SU-DHL-6 (cell line): ENCODE data around the gene SMIM38.

Source experiments
- H2AFZ ChIP-seq: fragments of 200-600 bp; sonication (generic); 2 replicates; pipeline ENCODE4 v1.6.1; 2014; ENCODE audit warnings: low read depth, mild to moderate bottlenecking, moderate library complexity, mixed read lengths, antibody characterized with exemption, low read length; ENCODE audit not compliant: severe bottlenecking
- H3F3A ChIP-seq: fragments of 200-600 bp; shearing (Covaris generic); 2 replicates; pipeline ENCODE4 v1.6.0; 2016; ENCODE audit warnings: antibody characterized with exemption, mild to moderate bottlenecking; ENCODE audit not compliant: insufficient read depth
- H3K27ac ChIP-seq: fragments of 200-600 bp; sonication (generic); 2 replicates; pipeline ENCODE4 v1.5.1; 2016; ENCODE audit warnings: low read depth, mild to moderate bottlenecking, low read length, moderate library complexity, mixed read lengths
- H3K27me3 ChIP-seq: fragments of 200-600 bp; sonication (generic), shearing (Covaris generic); 2 replicates; pipeline ENCODE4 v1.6.0; 2014; ENCODE audit warnings: mild to moderate bottlenecking, low read length
- H3K36me3 ChIP-seq: fragments of 200-600 bp; sonication (generic); 2 replicates; pipeline ENCODE4 v1.6.1; 2014; ENCODE audit warnings: mild to moderate bottlenecking, low read length, mixed read lengths
- H3K4me2 ChIP-seq: fragments of 300-600, 200-600 bp; shearing (Covaris generic), sonication (generic); 2 replicates; pipeline ENCODE4 v1.6.0; 2014; ENCODE audit warnings: low read length, low read depth, mild to moderate bottlenecking; ENCODE audit not compliant: poor library complexity, severe bottlenecking
- H3K4me3 ChIP-seq: fragments of 200-600 bp; sonication (generic); 2 replicates; pipeline ENCODE4 v1.5.1; 2014; ENCODE audit warnings: antibody characterized with exemption, low read length, mild to moderate bottlenecking, mixed read lengths; ENCODE audit not compliant: insufficient read depth, poor library complexity, severe bottlenecking
- H3K79me2 ChIP-seq: fragments of 200-600 bp; sonication (generic); 2 replicates; pipeline ENCODE4 v1.6.1; 2014; ENCODE audit warnings: mild to moderate bottlenecking, low read length, moderate library complexity; ENCODE audit not compliant: insufficient read depth
- H3K9ac ChIP-seq: fragments of 200-600 bp; sonication (generic); 2 replicates; pipeline ENCODE4 v1.7.0; 2014; ENCODE audit warnings: mild to moderate bottlenecking, low read length
- H3K9me2 ChIP-seq: fragments of 200-600 bp; sonication (generic); replicated peaks from 2 replicates; pipeline ENCODE4 v1.6.1; 2014; ENCODE audit warnings: low read length; ENCODE audit not compliant: insufficient read depth
- H3K9me3 ChIP-seq: fragments of 200-600 bp; sonication (generic); 2 replicates; pipeline ENCODE4 v1.6.1; 2014; ENCODE audit warnings: low read length, mixed read lengths; ENCODE audit not compliant: insufficient read depth
- H4K20me1 ChIP-seq: fragments of 200-600 bp; sonication (generic); 2 replicates; pipeline ENCODE4 v1.6.1; 2014; ENCODE audit warnings: low read depth, mild to moderate bottlenecking, antibody characterized with exemption, low read length, moderate library complexity, mixed read lengths
- EZH2phosphoT487 ChIP-seq: fragments of 200-600 bp; sonication (generic), shearing (Covaris generic); conservative IDR thresholded peaks from 2 replicates; pipeline ENCODE4 v1.6.1; 2018; ENCODE audit warnings: mild to moderate bottlenecking, antibody characterized with exemption, low read length, moderate library complexity, mixed read lengths
- TF ChIP-seq, protein P1 (sequence below): fragments of 200-600 bp; sonication (generic); IDR thresholded peaks from one replicate; pipeline ENCODE4 v1.5.1; 2017; ENCODE audit warnings: antibody characterized with exemption, mild to moderate bottlenecking, low read length, moderate library complexity; ENCODE audit not compliant: insufficient read depth, poor library complexity, severe bottlenecking

SMIM38 gene

DNA sequence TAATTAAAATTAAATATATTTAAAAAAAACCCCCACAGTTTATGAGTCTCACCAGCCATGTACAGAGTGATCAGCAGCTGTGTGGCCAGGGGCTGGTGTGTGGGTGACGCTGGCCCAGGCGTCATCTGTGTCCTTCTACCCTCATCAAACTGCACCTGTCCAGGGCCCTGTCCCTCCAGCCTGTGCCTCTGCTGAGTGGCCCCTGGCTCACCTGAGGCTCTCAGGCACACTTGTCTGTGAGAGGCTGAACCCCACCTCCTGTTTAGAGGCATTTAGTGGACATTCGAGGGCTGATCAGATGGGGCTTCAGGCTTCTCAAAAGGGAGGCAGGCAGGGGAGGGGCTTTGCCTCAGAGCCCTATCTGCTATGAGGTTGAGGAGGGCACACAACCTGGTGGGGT is 29.9 kb upstream of the SMIM38 start:
- Histone ChIP-seq H3K27me3 (no peaks in the 10 kb centered on the region), H2AFZ (no peak overlapping the region), H3K36me3 (no peaks in the 10 kb centered on the region), H3K9me2 (no peaks in the 10 kb centered on the region), H3K79me2 (no peaks in the 10 kb centered on the region), H3K4me2 (no peak overlapping the region), H3K27ac (no peak overlapping the region), H4K20me1 (no peaks in the 10 kb centered on the region), H3K9ac (no peak overlapping the region), H3F3A (no peaks in the 10 kb centered on the region), H3K4me3 (no peak overlapping the region), H3K9me3 (no peaks in the 10 kb centered on the region; the same call in 1 of the 2 replicates)
- TF ChIP-seq EZH2phosphoT487 = no peak
- TF ChIP-seq, protein P1, sequence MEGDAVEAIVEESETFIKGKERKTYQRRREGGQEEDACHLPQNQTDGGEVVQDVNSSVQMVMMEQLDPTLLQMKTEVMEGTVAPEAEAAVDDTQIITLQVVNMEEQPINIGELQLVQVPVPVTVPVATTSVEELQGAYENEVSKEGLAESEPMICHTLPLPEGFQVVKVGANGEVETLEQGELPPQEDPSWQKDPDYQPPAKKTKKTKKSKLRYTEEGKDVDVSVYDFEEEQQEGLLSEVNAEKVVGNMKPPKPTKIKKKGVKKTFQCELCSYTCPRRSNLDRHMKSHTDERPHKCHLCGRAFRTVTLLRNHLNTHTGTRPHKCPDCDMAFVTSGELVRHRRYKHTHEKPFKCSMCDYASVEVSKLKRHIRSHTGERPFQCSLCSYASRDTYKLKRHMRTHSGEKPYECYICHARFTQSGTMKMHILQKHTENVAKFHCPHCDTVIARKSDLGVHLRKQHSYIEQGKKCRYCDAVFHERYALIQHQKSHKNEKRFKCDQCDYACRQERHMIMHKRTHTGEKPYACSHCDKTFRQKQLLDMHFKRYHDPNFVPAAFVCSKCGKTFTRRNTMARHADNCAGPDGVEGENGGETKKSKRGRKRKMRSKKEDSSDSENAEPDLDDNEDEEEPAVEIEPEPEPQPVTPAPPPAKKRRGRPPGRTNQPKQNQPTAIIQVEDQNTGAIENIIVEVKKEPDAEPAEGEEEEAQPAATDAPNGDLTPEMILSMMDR = no peak

DNA sequence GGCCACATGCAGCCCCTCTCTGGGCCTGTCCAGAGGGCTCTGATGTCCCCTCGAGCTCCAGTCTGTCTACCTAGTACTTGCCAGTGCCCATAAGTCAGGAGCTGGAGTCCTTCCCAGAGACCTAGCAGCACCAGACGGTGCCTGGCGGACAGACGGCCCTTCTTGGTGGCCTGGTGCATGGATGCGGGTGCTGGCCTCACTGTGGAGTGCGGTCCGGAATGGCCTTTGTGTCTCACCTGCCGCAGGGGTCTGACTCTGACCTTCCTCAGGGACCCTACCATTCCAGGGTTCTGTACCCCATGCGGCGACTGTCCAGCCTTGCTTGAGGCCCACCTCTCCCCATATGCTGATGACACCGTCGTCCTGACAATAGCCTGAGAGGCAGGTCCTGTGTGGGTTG is 29.4 kb upstream of the SMIM38 start:
- no peaks in the 10 kb centered on the region for H4K20me1 ChIP-seq
- H3K4me2 ChIP-seq = no peak overlapping the region
- no peaks in the 10 kb centered on the region for H3F3A ChIP-seq
- no peaks in the 10 kb centered on the region for H3K27me3 ChIP-seq
- TF ChIP-seq, protein P1 = no peak
- no peak for TF ChIP-seq EZH2phosphoT487
- H3K79me2 ChIP-seq = no peaks in the 10 kb centered on the region
- H3K36me3 ChIP-seq = no peaks in the 10 kb centered on the region
- no peaks in the 10 kb centered on the region; the same call in 1 of the 2 replicates for H3K9me3 ChIP-seq
- no peak overlapping the region for H3K27ac ChIP-seq
- no peak overlapping the region for H2AFZ ChIP-seq
- no peak overlapping the region for H3K9ac ChIP-seq
- no peak overlapping the region for H3K4me3 ChIP-seq
- no peaks in the 10 kb centered on the region for H3K9me2 ChIP-seq

DNA sequence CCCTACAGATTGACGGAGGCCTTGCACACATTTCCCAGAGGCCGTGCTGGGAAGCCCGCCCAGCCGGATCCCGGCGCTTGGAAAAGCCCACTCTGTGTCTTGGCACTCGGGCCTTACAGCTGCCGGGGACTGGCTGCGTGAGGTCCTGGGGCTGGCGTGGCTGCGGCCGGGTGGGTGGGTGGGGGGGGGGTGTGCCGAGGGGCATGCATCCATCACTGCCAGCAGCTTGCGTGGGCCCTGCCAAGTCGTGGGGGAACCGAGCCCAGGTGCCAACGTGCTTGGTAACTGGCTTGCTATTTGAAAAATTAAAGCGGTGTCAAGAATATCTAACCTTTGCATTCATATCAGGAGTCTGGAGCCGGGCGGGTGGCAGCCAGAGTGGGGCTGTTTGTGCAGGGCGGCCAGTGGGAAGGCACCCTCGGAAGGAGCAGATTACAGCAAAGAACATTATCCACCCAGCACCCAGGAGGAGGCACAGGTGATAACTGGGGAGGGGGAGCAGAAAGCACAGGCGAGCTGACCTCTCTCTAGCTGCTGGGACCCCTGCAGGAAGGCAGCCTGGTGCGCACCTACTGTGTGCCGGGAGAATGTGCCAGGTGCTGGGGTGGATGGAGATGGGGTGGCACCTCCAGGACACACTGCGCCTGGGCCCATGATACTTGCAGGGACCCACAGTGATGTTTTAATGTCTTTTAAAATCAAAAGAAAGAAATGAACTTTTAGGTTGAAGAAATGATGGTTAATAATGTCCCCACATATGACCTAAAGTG is 28.5 kb upstream of the SMIM38 start:
- Histone ChIP-seq H3K79me2 (no peaks in the 10 kb centered on the region), H3K27ac (no peak overlapping the region), H3K4me2 (no peak overlapping the region), H3K9me2 (no peaks in the 10 kb centered on the region), H3K9me3 (no peaks in the 10 kb centered on the region; the same call in 1 of the 2 replicates), H3K27me3 (no peaks in the 10 kb centered on the region), H2AFZ (no peak overlapping the region), H3K4me3 (no peak overlapping the region), H3K36me3 (no peaks in the 10 kb centered on the region), H3F3A (no peaks in the 10 kb centered on the region), H3K9ac (no peak overlapping the region), H4K20me1 (no peaks in the 10 kb centered on the region)
- TF ChIP-seq EZH2phosphoT487 = no peak
- TF ChIP-seq, protein P1 = no peak
